ENCODE measurements around the gene RPS27L. TPM values are rescaled to one million over a fixed set of nuclear protein-coding genes. Genes with fewer than 3 reads are reported as not detected.

The RPS27L gene
- total and polyA plus RNA-seq, 2 experiments from 2014 or later = 134 to 528 TPM

DNA sequence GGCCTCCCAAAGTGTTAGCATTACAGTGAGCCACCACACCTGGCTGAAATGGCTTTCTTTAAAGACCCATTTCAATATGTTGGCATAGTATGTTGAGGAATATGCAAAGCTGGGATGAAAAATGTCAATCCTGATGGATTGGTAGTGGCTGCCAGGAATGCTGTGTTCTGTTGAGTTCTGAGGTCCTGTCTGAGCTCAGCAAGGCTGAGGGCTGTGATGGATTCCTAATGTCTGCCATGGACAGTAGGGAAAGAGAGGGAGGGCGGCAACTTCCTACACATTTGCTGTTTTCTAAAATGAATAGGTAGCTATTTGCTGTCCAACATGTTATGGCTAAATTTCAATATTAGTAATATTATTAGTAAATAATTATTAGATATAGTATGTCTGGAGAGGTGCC, 40.3 kb upstream of the RPS27L start:
- Histone ChIP-seq H2AFZ (no peak overlapping the region), H4K20me1 (ENCODE audit: insufficient read depth, poor library complexity, severe bottlenecking) (no peaks in the 10 kb centered on the region), H3K27ac (no peak overlapping the region), H3K9me2 (replicated peaks; ENCODE audit: insufficient read depth) (no peaks in the 10 kb centered on the region), H3K27me3 (no peaks in the 10 kb centered on the region), H3K9me3 (ENCODE audit: low read depth) (no peaks in the 10 kb centered on the region), H3K4me3 (no peak overlapping the region), H3K4me2 (no peak overlapping the region), H3K36me3 (replicated peaks; ENCODE audit: insufficient read depth, low read depth) (no peaks in the 10 kb centered on the region), H3K4me1 (ENCODE audit: insufficient read depth) (peaks cover 13% of the 10 kb centered on the region), H3K79me2 (peaks cover 79% of the 10 kb centered on the region)
- TF ChIP-seq, protein P1, sequence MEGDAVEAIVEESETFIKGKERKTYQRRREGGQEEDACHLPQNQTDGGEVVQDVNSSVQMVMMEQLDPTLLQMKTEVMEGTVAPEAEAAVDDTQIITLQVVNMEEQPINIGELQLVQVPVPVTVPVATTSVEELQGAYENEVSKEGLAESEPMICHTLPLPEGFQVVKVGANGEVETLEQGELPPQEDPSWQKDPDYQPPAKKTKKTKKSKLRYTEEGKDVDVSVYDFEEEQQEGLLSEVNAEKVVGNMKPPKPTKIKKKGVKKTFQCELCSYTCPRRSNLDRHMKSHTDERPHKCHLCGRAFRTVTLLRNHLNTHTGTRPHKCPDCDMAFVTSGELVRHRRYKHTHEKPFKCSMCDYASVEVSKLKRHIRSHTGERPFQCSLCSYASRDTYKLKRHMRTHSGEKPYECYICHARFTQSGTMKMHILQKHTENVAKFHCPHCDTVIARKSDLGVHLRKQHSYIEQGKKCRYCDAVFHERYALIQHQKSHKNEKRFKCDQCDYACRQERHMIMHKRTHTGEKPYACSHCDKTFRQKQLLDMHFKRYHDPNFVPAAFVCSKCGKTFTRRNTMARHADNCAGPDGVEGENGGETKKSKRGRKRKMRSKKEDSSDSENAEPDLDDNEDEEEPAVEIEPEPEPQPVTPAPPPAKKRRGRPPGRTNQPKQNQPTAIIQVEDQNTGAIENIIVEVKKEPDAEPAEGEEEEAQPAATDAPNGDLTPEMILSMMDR (IDR thresholded peaks at IDR 0.05; ENCODE audit: poor library complexity) = no peak
- TF ChIP-seq EZH2 (IDR thresholded peaks at IDR 0.05; ENCODE audit: borderline replicate concordance) (no peak), EZH2phosphoT487 (IDR thresholded peaks at IDR 0.05; ENCODE audit: low read depth, severe bottlenecking, unreplicated experiment) (no peak)
- no peak for DNase-seq (ENCODE audit: low spot score)
- WGBS (ENCODE audit: low lambda C conversion rate, missing lambda C conversion rate) = 95% methylated on average over 1 of the region's 1 CpG

DNA sequence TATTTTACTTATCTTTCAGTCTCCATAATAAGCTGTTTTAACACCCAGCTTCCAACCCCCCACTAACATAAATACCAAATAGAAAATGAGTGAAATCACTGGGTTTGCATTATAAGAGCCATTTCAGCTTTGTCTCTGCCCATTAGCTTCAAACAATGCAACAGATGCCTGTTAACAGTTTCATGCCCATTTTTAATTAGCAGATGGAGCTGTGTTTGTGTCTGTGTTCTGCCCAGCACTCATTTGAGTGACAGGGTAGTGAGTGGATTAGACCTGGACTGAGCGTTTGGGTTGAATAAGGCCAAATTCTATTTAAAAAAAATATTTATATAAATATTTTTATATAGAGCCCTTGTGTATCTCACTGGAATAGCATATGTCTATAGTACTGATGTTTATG, 39.6 kb upstream of the RPS27L start:
- no peaks in the 10 kb centered on the region for H4K20me1 ChIP-seq (ENCODE audit: insufficient read depth, poor library complexity, severe bottlenecking)
- no peak for DNase-seq (ENCODE audit: low spot score)
- H3K4me2 ChIP-seq = no peak overlapping the region
- H3K36me3 ChIP-seq (replicated peaks; ENCODE audit: insufficient read depth, low read depth) = no peaks in the 10 kb centered on the region
- no peaks in the 10 kb centered on the region for H3K9me3 ChIP-seq (ENCODE audit: low read depth)
- H3K4me3 ChIP-seq = no peak overlapping the region
- peaks cover 10% of the 10 kb centered on the region for H3K4me1 ChIP-seq (ENCODE audit: insufficient read depth)
- H3K27ac ChIP-seq = no peak overlapping the region
- no peaks in the 10 kb centered on the region for H3K27me3 ChIP-seq
- TF ChIP-seq EZH2 (IDR thresholded peaks at IDR 0.05; ENCODE audit: borderline replicate concordance) (no peak), EZH2phosphoT487 (IDR thresholded peaks at IDR 0.05; ENCODE audit: low read depth, severe bottlenecking, unreplicated experiment) (no peak)
- TF ChIP-seq, protein P1 (IDR thresholded peaks at IDR 0.05; ENCODE audit: poor library complexity) = no peak
- H3K9me2 ChIP-seq (replicated peaks; ENCODE audit: insufficient read depth) = no peaks in the 10 kb centered on the region
- WGBS (ENCODE audit: low lambda C conversion rate, missing lambda C conversion rate) = 88% methylated on average over 1 of the region's 1 CpG
- no peak overlapping the region for H2AFZ ChIP-seq
- peaks cover 82% of the 10 kb centered on the region for H3K79me2 ChIP-seq

DNA sequence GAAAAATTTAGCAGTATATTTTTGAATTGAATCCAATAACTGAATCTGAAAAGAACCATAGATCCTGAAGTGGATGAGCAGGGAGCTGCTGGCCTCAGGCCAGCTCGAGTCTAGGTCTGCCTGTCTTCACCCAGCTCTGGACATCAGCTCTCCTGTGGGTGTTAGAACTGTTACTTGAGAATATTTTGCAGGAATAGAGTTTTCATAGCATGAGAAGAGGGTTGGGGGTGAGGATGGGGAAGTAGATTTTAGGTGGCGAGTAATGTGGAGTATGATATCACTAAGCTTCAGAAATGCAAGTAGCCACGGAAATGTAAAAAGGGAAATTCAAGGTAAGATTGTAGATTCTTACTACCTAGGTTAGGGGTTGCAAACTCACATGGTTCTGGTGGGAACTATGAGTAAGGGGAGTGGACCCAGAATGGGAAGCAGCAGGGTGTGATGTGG, 38.3 kb upstream of the RPS27L start:
- Histone ChIP-seq H4K20me1 (ENCODE audit: insufficient read depth, poor library complexity, severe bottlenecking) (no peaks in the 10 kb centered on the region), H3K4me3 (no peak overlapping the region), H2AFZ (no peak overlapping the region), H3K27ac (no peak overlapping the region), H3K4me1 (ENCODE audit: insufficient read depth) (peaks cover 10% of the 10 kb centered on the region), H3K36me3 (replicated peaks; ENCODE audit: insufficient read depth, low read depth) (no peaks in the 10 kb centered on the region), H3K4me2 (no peak overlapping the region), H3K27me3 (no peaks in the 10 kb centered on the region), H3K79me2 (peaks cover 83% of the 10 kb centered on the region), H3K9me3 (ENCODE audit: low read depth) (no peaks in the 10 kb centered on the region), H3K9me2 (replicated peaks; ENCODE audit: insufficient read depth) (no peaks in the 10 kb centered on the region)
- TF ChIP-seq EZH2phosphoT487 (IDR thresholded peaks at IDR 0.05; ENCODE audit: low read depth, severe bottlenecking, unreplicated experiment) (no peak), EZH2 (IDR thresholded peaks at IDR 0.05; ENCODE audit: borderline replicate concordance) (no peak)
- TF ChIP-seq, protein P1 (IDR thresholded peaks at IDR 0.05; ENCODE audit: poor library complexity) = no peak
- DNase-seq (ENCODE audit: low spot score) = no peak
- WGBS (ENCODE audit: low lambda C conversion rate, missing lambda C conversion rate) = 94% methylated on average over 3 of the region's 3 CpGs
